Hippocampal formation (tissue), 2 donors: ENCODE data around the gene STXBP5L.
A peak's percentile ranks its signal among the peaks of the same experiment; 100 is the strongest.
"Not testable (repeated sequence)": the region's sequence is repeated elsewhere in the genome, so short reads cannot be mapped to it uniquely, and the experiment has no call there.

ENCODE experiments used
- DNase-seq, 2 donors: peaks; one replicate each; lab custom pipeline; 2025; lab: John Stamatoyannopoulos, UW

STXBP5L gene

GRCh38 chr3:120908030-120908794 is at the start of gene STXBP5L:
Gene STXBP5L (plus strand): TSS chr3:120908205. CDS start chr3:120909579, 1,374 bp downstream.
- DNase-seq, result peak; percentile 56 to 78

GRCh38 chr3:120858521-120858920 is 49.5 kb upstream of the STXBP5L start:
- DNase-seq, result no peak

GRCh38 chr3:120864541-120864940 is 43.5 kb upstream of the STXBP5L start:
- DNase-seq, result no peak

- DNase-seq, result no peak
Observed at GRCh38 chr3:120875507-120875906, 32.5 kb upstream of the STXBP5L start.

- no peak for DNase-seq
Observed at GRCh38 chr3:120875989-120876388, 32.0 kb upstream of the STXBP5L start.

- DNase-seq, result no peak
Observed at GRCh38 chr3:120879411-120879810, 28.6 kb upstream of the STXBP5L start.

GRCh38 chr3:120892921-120893320 is 15.1 kb upstream of the STXBP5L start:
- DNase-seq, result no peak

- no peak for DNase-seq
Observed at GRCh38 chr3:120894316-120895057, 13.5 kb upstream of the STXBP5L start.

GRCh38 chr3:120901716-120902115 is 6.3 kb upstream of the STXBP5L start:
- not testable (repeated sequence) for DNase-seq

- no peak for DNase-seq
Observed at GRCh38 chr3:120903221-120903620, 4.8 kb upstream of the STXBP5L start.

GRCh38 chr3:120907659-120908029 is 361 bp upstream of the STXBP5L start:
- DNase-seq, result peak in 1 of 2 donors; percentile 78

- no peak for DNase-seq
Observed at GRCh38 chr3:120908795-120909601, 993 bp downstream of the STXBP5L start.

- DNase-seq, result no peak
Observed at GRCh38 chr3:120909602-120909878, 1.5 kb downstream of the STXBP5L start.

GRCh38 chr3:120926146-120926545 is 18.1 kb downstream of the STXBP5L start:
- DNase-seq, result no peak

- no peak for DNase-seq
Observed at GRCh38 chr3:120928991-120929390, 21.0 kb downstream of the STXBP5L start.

GRCh38 chr3:120931593-120931992 is 23.6 kb downstream of the STXBP5L start:
- no peak for DNase-seq

- DNase-seq, result no peak
Observed at GRCh38 chr3:120956143-120956542, 48.1 kb downstream of the STXBP5L start.

GRCh38 chr3:120982608-120983320 is 74.8 kb downstream of the STXBP5L start:
- DNase-seq, result no peak

- DNase-seq, result no peak
Observed at GRCh38 chr3:120983321-120983665, 75.3 kb downstream of the STXBP5L start.

- no peak for DNase-seq
Observed at GRCh38 chr3:120983841-120984240, 75.8 kb downstream of the STXBP5L start.

GRCh38 chr3:120985242-120985641 is 77.2 kb downstream of the STXBP5L start:
- no peak for DNase-seq

- DNase-seq, result no peak
Observed at GRCh38 chr3:120988994-120989393, 81.0 kb downstream of the STXBP5L start.
